DMS53 (cell line): ENCODE results near the gene ZNF217.
"Not testable (repeated sequence)": the region's sequence is repeated elsewhere in the genome, so short reads cannot be mapped to it uniquely, and the experiment has no call there.

Experiments used
- DNase-seq: peaks from one replicate; lab custom pipeline; 2025; lab: John Stamatoyannopoulos, UW

ZNF217 gene

GRCh38 chr20:53568351-53568750, 25.3 kb downstream of the ZNF217 start:
- DNase-seq, result no peak

GRCh38 chr20:53567379-53567917, 26.2 kb downstream of the ZNF217 start:
- DNase-seq, result no peak

GRCh38 chr20:53566623-53567022, 27.0 kb downstream of the ZNF217 start:
- DNase-seq, result not testable (repeated sequence)

GRCh38 chr20:53565254-53565653, 28.4 kb downstream of the ZNF217 start:
- no peak for DNase-seq

- DNase-seq, result not testable (repeated sequence)
Measured at GRCh38 chr20:53562104-53562764, 31.4 kb downstream of the ZNF217 start.

GRCh38 chr20:53561505-53561904, 32.1 kb downstream of the ZNF217 start:
- no peak for DNase-seq

- no peak for DNase-seq
Measured at GRCh38 chr20:53559816-53560215, 33.8 kb downstream of the ZNF217 start.

GRCh38 chr20:53557130-53557529, 36.5 kb downstream of the ZNF217 start:
- DNase-seq, result no peak

- no peak for DNase-seq
Measured at GRCh38 chr20:53556267-53556897, 37.3 kb downstream of the ZNF217 start.

GRCh38 chr20:53555816-53556215, 37.8 kb downstream of the ZNF217 start:
- DNase-seq, result no peak

GRCh38 chr20:53555081-53555480, 38.6 kb downstream of the ZNF217 start:
- DNase-seq, result no peak

- DNase-seq, result not testable (repeated sequence)
Measured at GRCh38 chr20:53552572-53552893, 41.1 kb downstream of the ZNF217 start.

- not testable (repeated sequence) for DNase-seq
Measured at GRCh38 chr20:53551719-53552571, 41.7 kb downstream of the ZNF217 start.

- no peak for DNase-seq
Measured at GRCh38 chr20:53550280-53551187, 43.1 kb downstream of the ZNF217 start.

GRCh38 chr20:53547664-53548239, 45.9 kb downstream of the ZNF217 start:
- DNase-seq, result peak; percentile 78

- no peak for DNase-seq
Measured at GRCh38 chr20:53539516-53539915, 54.1 kb downstream of the ZNF217 start.

GRCh38 chr20:53536382-53536781, 57.3 kb downstream of the ZNF217 start:
- not testable (repeated sequence) for DNase-seq

GRCh38 chr20:53535878-53536277, 57.8 kb downstream of the ZNF217 start:
- DNase-seq, result no peak

- no peak for DNase-seq
Measured at GRCh38 chr20:53534037-53534436, 59.6 kb downstream of the ZNF217 start.

- no peak for DNase-seq
Measured at GRCh38 chr20:53533500-53533899, 60.1 kb downstream of the ZNF217 start.

GRCh38 chr20:53532654-53533312, 60.9 kb downstream of the ZNF217 start:
- not testable (repeated sequence) for DNase-seq
